ENCODE measurements around the gene IFITM1.
A peak's percentile ranks its signal among the peaks of the same experiment; 100 is the strongest.

The IFITM1 gene

GRCh38 chr11:278001-278951 lies 35.6 kb upstream of the IFITM1 start, which contains the start of gene NLRP6:
Gene NLRP6, plus strand, starts transcription at chr11:278407. Its CDS starts 163 bp downstream, at chr11:278570.
- Histone ChIP-seq H3K4me3 (ENCODE audit: low read length) (no peak within 1 kb of the TSS), H3K9ac (ENCODE audit: low read depth, low read length) (no peak within 1 kb of the TSS), H3K4me2 (ENCODE audit: low read length) (no peak within 1 kb of the TSS), H3K36me3 (ENCODE audit: insufficient read depth, low read length) (no peaks in the 10 kb centered on the region), H3K4me1 (ENCODE audit: control insufficient read depth, insufficient read depth, low read length) (no peaks in the 10 kb centered on the region), H3K27me3 (ENCODE audit: control insufficient read depth, insufficient read depth, low read length) (peaks cover 82% of the 10 kb centered on the region), H3K9me3 (replicated peaks; ENCODE audit: low read length) (no peaks in the 10 kb centered on the region)

GRCh38 chr11:279040-279965 lies 34.5 kb upstream of the IFITM1 start:
- Histone ChIP-seq H3K9me3 (replicated peaks; ENCODE audit: low read length) (no peaks in the 10 kb centered on the region), H3K36me3 (ENCODE audit: insufficient read depth, low read length) (no peaks in the 10 kb centered on the region), H3K4me2 (ENCODE audit: low read length) (no peak overlapping the region), H3K27me3 (ENCODE audit: control insufficient read depth, insufficient read depth, low read length) (peaks cover 80% of the 10 kb centered on the region), H3K4me1 (ENCODE audit: control insufficient read depth, insufficient read depth, low read length) (no peaks in the 10 kb centered on the region), H3K9ac (ENCODE audit: low read depth, low read length) (no peak overlapping the region), H3K4me3 (ENCODE audit: low read length) (no peak overlapping the region)

- Histone ChIP-seq H3K36me3 (ENCODE audit: insufficient read depth, low read length) (no peaks in the 10 kb centered on the region), H3K4me2 (ENCODE audit: low read length) (peak overlapping the region; percentile 52), H3K4me1 (ENCODE audit: control insufficient read depth, insufficient read depth, low read length) (no peaks in the 10 kb centered on the region), H3K4me3 (ENCODE audit: low read length) (no peak overlapping the region), H3K27me3 (ENCODE audit: control insufficient read depth, insufficient read depth, low read length) (peaks cover 73% of the 10 kb centered on the region), H3K9me3 (replicated peaks; ENCODE audit: low read length) (no peaks in the 10 kb centered on the region), H3K9ac (ENCODE audit: low read depth, low read length) (no peak overlapping the region)
These were observed 33.7 kb upstream of the IFITM1 start for GRCh38 chr11:279966-280705.

- Histone ChIP-seq H3K27me3 (ENCODE audit: control insufficient read depth, insufficient read depth, low read length) (peaks cover 68% of the 10 kb centered on the region), H3K9me3 (replicated peaks; ENCODE audit: low read length) (no peaks in the 10 kb centered on the region), H3K4me2 (ENCODE audit: low read length) (no peak overlapping the region), H3K9ac (ENCODE audit: low read depth, low read length) (no peak overlapping the region), H3K4me1 (ENCODE audit: control insufficient read depth, insufficient read depth, low read length) (no peaks in the 10 kb centered on the region), H3K36me3 (ENCODE audit: insufficient read depth, low read length) (no peaks in the 10 kb centered on the region), H3K4me3 (ENCODE audit: low read length) (no peak overlapping the region)
These were observed 32.9 kb upstream of the IFITM1 start for GRCh38 chr11:280706-281485.

- H3K9ac ChIP-seq (ENCODE audit: low read depth, low read length) = no peak overlapping the region
- no peaks in the 10 kb centered on the region for H3K4me1 ChIP-seq (ENCODE audit: control insufficient read depth, insufficient read depth, low read length)
- H3K27me3 ChIP-seq (ENCODE audit: control insufficient read depth, insufficient read depth, low read length) = peaks cover 67% of the 10 kb centered on the region
These were observed 32.2 kb upstream of the IFITM1 start for GRCh38 chr11:281486-282161.

GRCh38 chr11:282171-282570 lies 31.7 kb upstream of the IFITM1 start:
- Histone ChIP-seq H3K4me2 (ENCODE audit: low read length) (no peak overlapping the region), H3K4me1 (ENCODE audit: control insufficient read depth, insufficient read depth, low read length) (no peaks in the 10 kb centered on the region), H3K9me3 (replicated peaks; ENCODE audit: low read length) (no peaks in the 10 kb centered on the region), H3K4me3 (ENCODE audit: low read length) (no peak overlapping the region), H3K9ac (ENCODE audit: low read depth, low read length) (no peak overlapping the region), H3K36me3 (ENCODE audit: insufficient read depth, low read length) (no peaks in the 10 kb centered on the region), H3K27me3 (ENCODE audit: control insufficient read depth, insufficient read depth, low read length) (peaks cover 65% of the 10 kb centered on the region)

More at GRCh38 chr11:281486-282161, 32.2 kb upstream of the IFITM1 start:
- Histone ChIP-seq H3K4me3 (ENCODE audit: low read length) (no peak overlapping the region), H3K9me3 (replicated peaks; ENCODE audit: low read length) (no peaks in the 10 kb centered on the region), H3K36me3 (ENCODE audit: insufficient read depth, low read length) (no peaks in the 10 kb centered on the region), H3K4me2 (ENCODE audit: low read length) (no peak overlapping the region)

- no peaks in the 10 kb centered on the region for H3K4me1 ChIP-seq (ENCODE audit: control insufficient read depth, insufficient read depth, low read length)
- no peak overlapping the region for H3K4me2 ChIP-seq (ENCODE audit: low read length)
- no peak overlapping the region for H3K4me3 ChIP-seq (ENCODE audit: low read length)
- no peak overlapping the region for H3K9ac ChIP-seq (ENCODE audit: low read depth, low read length)
- no peaks in the 10 kb centered on the region for H3K36me3 ChIP-seq (ENCODE audit: insufficient read depth, low read length)
- no peaks in the 10 kb centered on the region for H3K9me3 ChIP-seq (replicated peaks; ENCODE audit: low read length)
- peaks cover 67% of the 10 kb centered on the region for H3K27me3 ChIP-seq (ENCODE audit: control insufficient read depth, insufficient read depth, low read length)
These were observed 31.0 kb upstream of the IFITM1 start for GRCh38 chr11:282630-283360.

GRCh38 chr11:283405-284104 lies 30.3 kb upstream of the IFITM1 start:
- H3K9me3 ChIP-seq (replicated peaks; ENCODE audit: low read length) = no peaks in the 10 kb centered on the region
- H3K9ac ChIP-seq (ENCODE audit: low read depth, low read length) = no peak overlapping the region
- no peak overlapping the region for H3K4me2 ChIP-seq (ENCODE audit: low read length)
- H3K27me3 ChIP-seq (ENCODE audit: control insufficient read depth, insufficient read depth, low read length) = peaks cover 67% of the 10 kb centered on the region
- H3K4me1 ChIP-seq (ENCODE audit: control insufficient read depth, insufficient read depth, low read length) = peaks cover 6% of the 10 kb centered on the region
- no peaks in the 10 kb centered on the region for H3K36me3 ChIP-seq (ENCODE audit: insufficient read depth, low read length)
- no peak overlapping the region for H3K4me3 ChIP-seq (ENCODE audit: low read length)

GRCh38 chr11:284105-285020 lies 29.5 kb upstream of the IFITM1 start:
- Histone ChIP-seq H3K4me3 (ENCODE audit: low read length) (no peak overlapping the region), H3K9ac (ENCODE audit: low read depth, low read length) (no peak overlapping the region), H3K4me1 (ENCODE audit: control insufficient read depth, insufficient read depth, low read length) (peaks cover 6% of the 10 kb centered on the region), H3K9me3 (replicated peaks; ENCODE audit: low read length) (no peaks in the 10 kb centered on the region), H3K36me3 (ENCODE audit: insufficient read depth, low read length) (no peaks in the 10 kb centered on the region), H3K4me2 (ENCODE audit: low read length) (no peak overlapping the region), H3K27me3 (ENCODE audit: control insufficient read depth, insufficient read depth, low read length) (peaks cover 61% of the 10 kb centered on the region)
